HG03565 (cell line): Measurements from ENCODE around the gene AKT2.

Experiments used
- ATAC-seq: cut with Tn5 transposase; IDR thresholded peaks from one replicate; pipeline ENCODE4 v1.9.1; 2021; ENCODE audit warnings: mild to moderate bottlenecking, moderate library complexity; ENCODE audit not compliant: unreplicated experiment

The AKT2 gene

DNA sequence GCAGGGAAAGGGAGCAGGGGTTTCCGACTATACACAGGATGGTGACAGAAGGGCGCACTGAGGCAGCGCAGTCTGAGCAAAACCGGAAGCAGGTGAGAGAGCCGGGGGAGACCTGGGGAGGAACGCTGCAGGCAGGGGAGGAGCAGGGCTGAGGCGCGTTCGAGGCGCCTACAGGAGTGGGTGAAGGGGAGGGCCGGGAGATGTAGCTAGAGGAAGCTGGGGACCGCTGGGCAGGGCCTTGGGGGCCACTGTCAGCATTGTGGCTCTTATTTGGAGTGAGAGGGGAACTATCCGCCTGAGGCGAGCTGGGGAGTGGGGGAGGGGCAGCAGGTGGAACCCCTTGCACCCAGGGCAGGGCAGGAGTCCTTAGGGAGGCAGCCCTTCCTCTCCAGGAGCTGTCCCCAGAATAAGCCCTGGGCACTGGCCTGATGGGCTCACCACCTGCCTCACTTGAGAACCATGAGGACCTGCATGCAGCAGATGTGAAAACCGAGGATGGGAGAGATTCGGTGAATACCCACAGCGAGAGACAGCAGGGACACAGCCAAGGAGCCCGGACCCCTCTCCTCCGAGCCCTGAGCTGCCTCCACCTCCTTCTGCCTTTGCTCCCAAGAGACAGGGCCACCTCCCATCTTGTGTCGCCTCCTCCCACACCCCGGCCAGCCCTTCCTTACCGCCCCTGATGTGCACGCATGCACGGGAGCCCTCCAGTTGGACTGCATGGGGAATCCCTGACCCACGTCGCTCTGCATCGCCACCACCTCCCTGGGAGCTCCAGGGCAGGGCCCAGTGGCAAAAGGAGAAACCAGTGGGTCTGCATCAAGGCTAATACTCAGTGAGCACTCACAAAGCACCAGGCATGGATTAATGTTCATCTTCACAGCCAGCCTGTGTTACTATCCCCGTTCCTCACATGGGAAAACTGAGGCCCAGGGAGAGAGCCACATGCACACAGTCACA, 10.3 kb downstream of the AKT2 start:
- no peak for ATAC-seq

DNA sequence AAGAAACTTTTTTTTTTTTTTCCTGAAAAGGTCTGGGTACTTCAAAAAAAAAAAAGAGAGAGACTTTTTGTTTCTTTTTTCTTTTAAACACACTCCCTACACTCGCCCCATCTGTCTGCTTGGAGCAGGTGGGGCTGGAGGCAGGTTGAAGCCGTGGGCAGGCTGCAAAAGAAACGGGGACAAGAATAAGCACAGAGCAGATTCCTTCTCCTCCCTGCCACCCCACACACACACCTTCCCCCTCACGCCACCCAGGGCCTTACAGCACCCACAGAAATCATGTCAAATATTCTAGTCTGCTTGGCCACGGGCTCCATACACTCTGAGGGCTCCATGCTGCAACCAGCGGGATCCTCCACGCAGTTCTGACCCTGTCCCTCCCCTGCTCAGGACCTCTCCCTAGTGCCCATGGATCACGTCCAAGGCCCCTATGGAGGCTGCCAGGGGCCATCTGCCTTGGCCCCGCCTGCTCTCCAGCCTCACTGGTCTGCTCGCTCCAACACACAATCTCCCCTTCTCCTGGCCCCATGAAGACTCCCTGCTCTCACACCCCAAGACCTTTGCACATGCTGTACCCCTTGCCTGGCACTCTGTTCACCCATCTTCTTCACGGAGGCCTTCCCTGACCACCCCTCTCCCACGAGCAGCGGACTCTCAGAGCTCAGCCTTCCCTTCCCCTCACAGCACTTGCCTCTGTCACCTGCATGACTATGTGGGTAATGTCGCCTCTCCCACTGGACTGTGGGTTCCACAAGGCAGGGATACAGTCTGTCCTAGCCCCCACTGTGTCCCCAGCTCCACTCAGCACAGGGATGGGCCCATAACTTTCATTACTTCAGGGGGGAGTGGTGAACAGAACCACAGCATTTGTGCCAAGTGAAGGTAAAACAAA, 11.4 kb downstream of the AKT2 start:
- no peak for ATAC-seq

GRCh38 chr19:40272261-40272660, 12.9 kb downstream of the AKT2 start:
- no peak for ATAC-seq

DNA sequence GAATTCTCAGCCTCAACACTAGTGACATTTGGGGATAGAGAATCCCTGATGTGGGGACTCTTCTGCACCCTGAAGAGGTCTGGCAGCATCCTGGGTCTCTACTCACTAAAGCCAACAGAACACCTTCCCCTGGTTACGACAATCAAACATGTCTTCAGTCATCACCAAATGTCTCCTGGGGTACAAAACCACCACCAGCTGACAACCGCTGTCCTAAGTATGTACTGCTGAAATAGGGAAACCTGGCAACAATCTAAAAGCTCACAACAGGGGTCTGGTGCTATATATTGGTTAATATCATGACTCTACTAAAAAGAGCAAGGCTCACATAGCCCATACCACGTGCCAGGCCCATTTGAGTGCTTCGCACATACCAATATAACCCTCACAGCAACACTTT, 13.4 kb downstream of the AKT2 start:
- ATAC-seq = no peak

- no peak for ATAC-seq
Observed at GRCh38 chr19:40270362-40271089, 14.6 kb downstream of the AKT2 start.

DNA sequence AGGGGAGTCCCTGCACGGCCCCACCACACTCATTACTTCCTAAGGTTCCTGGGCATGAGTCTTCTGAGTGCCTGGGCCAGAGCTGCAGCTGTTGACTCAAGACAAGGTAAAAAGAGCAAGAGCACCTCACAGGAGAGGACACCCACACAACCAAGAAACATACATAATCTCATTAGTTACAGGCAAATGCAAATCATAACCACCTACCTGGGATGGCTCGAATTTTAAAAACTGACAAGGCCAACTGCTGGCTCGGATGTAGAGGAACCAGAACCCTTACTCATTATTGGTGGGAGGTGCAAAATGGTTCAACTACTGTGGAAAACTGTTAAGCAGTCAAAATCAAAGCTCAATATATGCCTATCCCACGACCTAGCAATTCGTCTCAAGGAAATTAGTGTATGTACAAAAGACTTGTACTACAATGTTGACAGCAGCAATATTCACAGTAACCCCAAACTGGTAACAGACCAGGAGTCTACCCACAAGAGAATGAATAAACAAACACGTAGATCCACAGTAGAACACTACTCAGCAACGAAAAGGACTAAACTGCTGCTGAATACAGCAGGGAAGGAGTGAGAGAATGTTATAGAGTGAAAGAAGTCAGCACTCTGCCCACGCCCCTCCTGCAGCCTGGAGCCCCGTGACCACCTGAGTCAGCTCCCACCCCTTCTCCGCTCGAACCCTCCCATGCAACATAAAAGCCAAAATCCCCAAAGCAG, 15.8 kb downstream of the AKT2 start:
- ATAC-seq = no peak

GRCh38 chr19:40267601-40267997, 17.5 kb downstream of the AKT2 start:
- no peak for ATAC-seq

GRCh38 chr19:40266912-40267600, 18.1 kb downstream of the AKT2 start:
- ATAC-seq = no peak

- no peak for ATAC-seq
Observed at GRCh38 chr19:40266119-40266518, 19.0 kb downstream of the AKT2 start.

DNA sequence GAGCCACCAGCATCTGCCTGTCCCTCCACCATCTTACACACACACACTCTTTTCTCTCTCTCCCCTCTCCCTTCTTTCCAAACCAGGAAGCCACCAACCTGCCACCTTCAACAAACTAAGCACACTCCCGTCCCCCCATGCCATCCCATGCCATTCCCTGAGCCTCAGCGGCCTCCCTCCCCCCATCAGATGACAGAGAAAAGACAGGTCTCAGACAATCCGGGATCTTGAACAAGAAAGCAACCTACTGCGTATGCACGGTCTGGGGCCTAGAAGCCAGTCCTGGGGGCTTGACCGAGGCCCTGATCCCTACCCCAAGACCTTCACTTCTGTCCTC, 19.4 kb downstream of the AKT2 start:
- ATAC-seq = no peak

GRCh38 chr19:40265055-40265762, 19.9 kb downstream of the AKT2 start:
- ATAC-seq = no peak

DNA sequence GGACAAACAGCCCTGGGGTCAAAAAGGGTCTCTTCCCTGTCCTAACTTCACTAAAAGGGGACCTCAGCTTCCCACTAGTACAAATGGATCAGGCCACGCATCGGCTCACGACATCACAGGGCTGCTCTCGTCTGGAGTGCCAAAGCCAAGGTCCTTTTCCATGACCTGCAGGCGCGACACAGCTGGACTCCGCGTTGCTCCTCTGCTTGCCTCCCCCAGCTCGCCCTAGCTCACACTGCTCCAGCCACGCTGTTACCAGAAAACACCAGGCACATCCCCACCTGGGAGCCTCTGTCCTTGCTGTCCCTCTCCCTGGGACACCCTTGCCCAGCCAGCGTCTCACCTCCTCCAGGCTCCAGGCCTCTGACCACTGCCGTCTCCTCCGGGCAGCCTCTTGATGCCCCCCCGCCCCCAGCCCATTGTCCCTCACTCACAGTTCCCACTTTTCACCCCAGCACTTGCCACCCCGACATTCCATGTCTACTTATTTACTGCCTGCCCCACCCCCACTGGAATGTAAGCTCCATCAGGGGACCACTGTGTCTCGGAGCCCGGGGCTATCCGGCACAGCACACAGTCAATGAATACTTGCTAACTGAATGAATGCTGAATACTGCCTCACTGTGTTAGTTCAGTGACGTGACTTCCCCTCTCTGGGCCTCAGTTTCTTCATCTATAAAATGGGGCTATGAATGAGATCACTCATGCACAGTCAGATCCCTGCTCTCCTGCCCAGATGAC, 20.7 kb downstream of the AKT2 start:
- ATAC-seq = no peak

DNA sequence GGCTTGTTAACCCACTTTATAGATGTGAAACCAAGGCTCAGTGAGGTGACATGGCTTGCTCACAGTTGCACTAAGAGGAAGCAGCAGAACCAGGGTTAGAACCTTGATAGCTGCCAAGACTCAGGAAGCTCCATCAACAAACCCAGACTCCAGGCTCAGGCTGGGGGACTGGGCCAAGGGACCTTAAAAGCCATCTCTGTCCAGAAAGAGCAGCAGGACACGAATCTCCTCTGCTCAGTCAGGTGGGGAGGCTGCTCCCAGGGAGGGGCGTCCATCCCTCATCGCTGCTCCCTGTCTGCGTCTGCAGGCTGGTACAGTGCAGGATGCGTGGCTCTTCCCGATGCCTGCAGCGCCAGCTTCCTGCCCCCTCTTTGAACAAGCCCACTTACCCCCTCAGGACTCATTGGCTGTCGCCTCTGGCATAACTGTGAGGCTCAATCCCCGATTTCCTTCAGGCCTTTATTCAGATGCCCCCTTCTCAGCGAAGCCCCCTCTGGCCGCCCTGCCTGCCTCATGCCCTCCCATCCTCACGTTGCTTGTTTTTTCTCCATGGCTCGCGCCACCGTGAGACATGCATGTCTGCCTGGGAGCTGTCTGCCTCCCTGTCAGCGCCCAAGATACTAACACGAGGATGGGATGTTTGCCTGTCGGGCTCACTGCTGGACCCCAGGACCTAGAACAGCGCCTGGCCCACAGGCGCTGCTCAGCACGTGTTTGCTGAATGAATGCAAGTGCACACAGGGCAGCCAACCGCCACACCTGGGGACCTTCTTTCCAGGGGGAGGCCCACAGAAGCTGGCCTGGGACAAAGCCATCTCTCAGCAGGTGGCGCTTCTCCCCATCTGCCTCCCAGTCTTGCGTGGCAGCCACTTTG, 21.5 kb downstream of the AKT2 start:
- no peak for ATAC-seq

GRCh38 chr19:40262422-40262821, 22.7 kb downstream of the AKT2 start:
- ATAC-seq = no peak

DNA sequence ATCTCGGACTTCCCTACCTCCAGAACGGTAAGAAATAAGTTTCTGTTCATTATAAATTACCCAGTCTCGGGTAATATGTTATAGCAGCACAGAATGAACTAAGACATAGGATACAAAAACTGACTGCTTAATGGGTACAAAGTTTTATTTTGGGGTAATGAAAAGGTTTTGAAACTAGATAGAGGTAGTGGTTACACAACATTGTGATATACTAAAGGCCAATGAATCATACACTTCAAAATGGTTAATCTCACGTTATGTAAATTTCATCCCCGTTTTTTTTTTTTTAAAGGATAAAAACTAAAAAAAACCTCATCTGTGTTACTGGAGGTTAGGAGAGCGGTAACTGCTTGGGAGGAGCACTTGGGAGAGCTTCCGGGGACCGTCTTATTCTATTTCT, 23.5 kb downstream of the AKT2 start:
- no peak for ATAC-seq

DNA sequence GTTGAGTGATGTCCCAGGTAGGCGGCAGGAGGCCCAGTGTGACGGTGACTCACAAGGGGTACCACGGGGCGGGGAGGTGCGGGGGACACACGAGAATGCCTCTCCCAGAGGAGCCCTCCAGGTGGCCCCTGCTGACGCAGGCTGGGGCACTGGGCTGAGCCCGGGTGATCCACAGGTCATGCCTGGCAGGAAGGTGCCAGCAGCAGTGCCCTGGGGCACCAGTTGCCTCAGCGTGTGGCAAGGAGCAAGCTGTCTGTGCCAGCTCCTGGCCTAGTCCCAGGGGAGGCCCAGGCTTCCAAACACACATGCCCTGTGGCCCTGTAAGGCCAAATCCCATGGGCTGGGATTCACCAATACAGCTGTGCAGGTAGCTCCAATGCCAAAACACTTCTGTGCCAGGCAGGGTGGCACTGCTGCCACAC, 28.0 kb downstream of the AKT2 start:
- ATAC-seq = no peak

GRCh38 chr19:40256512-40256911, 28.6 kb downstream of the AKT2 start:
- no peak for ATAC-seq
